Skin epidermis (tissue), 12 donors: Measurements from ENCODE around the gene MGAT3.

Experiments used
- H3K27ac ChIP-seq, 21 experiments: fragments of 200-600 bp; sonication (generic) in 11 of 21; one replicate each; pipeline ENCODE4 v1.5.0; 2020; ENCODE audit warnings: mild to moderate bottlenecking in 3 of 21, inconsistent platforms in 2 of 21, moderate library complexity in 2 of 21
- H3K4me3 ChIP-seq, 7 experiments: fragments of 200-600 bp; sonication (generic) in 2 of 7; one replicate each; pipeline ENCODE4 v1.5.0; 2020; ENCODE audit warnings: inconsistent platforms in 2 of 7, mild to moderate bottlenecking in 2 of 7, moderate library complexity in 1 of 7

The MGAT3 gene

GRCh38 chr22:39445678-39446077 lies 11.1 kb upstream of the MGAT3 start:
- Histone ChIP-seq H3K27ac (peak overlapping the region in 2 of 21 experiments; percentile 14 to 38), H3K4me3 (no peak overlapping the region)

- H3K27ac ChIP-seq: peak overlapping the region in 7 of 21 experiments; percentile 16 to 61 (median 30)
- no peak overlapping the region for H3K4me3 ChIP-seq
Measured at GRCh38 chr22:39446239-39446721, 10.5 kb upstream of the MGAT3 start.

- Histone ChIP-seq H3K27ac (peak overlapping the region in 11 of 21 experiments; percentile 7 to 70 (median 42)), H3K4me3 (no peak overlapping the region)
Measured at GRCh38 chr22:39448205-39449054, 8.4 kb upstream of the MGAT3 start.

- H3K27ac ChIP-seq: peak overlapping the region in 1 of 21 experiments; percentile 15
- no peak overlapping the region for H3K4me3 ChIP-seq
Measured at GRCh38 chr22:39449708-39450107, 7.1 kb upstream of the MGAT3 start.

GRCh38 chr22:39450258-39450955 lies 6.4 kb upstream of the MGAT3 start:
- Histone ChIP-seq H3K27ac (no peak overlapping the region), H3K4me3 (no peak overlapping the region)

GRCh38 chr22:39452740-39453040 lies 4.1 kb upstream of the MGAT3 start:
- H3K4me3 ChIP-seq: no peak overlapping the region
- peak overlapping the region in 1 of 21 experiments; percentile 22 for H3K27ac ChIP-seq

GRCh38 chr22:39453765-39454378 lies 2.9 kb upstream of the MGAT3 start:
- peak overlapping the region in 3 of 21 experiments; percentile 25 to 59 (median 50) for H3K27ac ChIP-seq
- no peak overlapping the region for H3K4me3 ChIP-seq

- Histone ChIP-seq H3K27ac (peak overlapping the region in 3 of 21 experiments; percentile 46 to 59 (median 50)), H3K4me3 (no peak overlapping the region)
Measured at GRCh38 chr22:39454385-39454871, 2.4 kb upstream of the MGAT3 start.

GRCh38 chr22:39457198-39457555 lies 365 bp downstream of the MGAT3 start:
- Histone ChIP-seq H3K4me3 (peak overlapping the region; percentile 27 to 49 (median 33)), H3K27ac (peak overlapping the region in 12 of 21 experiments; percentile 16 to 79 (median 64))

- Histone ChIP-seq H3K4me3 (peak overlapping the region; percentile 27 to 49 (median 33)), H3K27ac (peak overlapping the region in 17 of 21 experiments; percentile 4 to 79 (median 61))
Measured at GRCh38 chr22:39457556-39458443, 988 bp downstream of the MGAT3 start.

GRCh38 chr22:39458444-39459083 lies 1.8 kb downstream of the MGAT3 start:
- H3K4me3 ChIP-seq: peak overlapping the region in 6 of 7 experiments; percentile 27 to 49 (median 34)
- H3K27ac ChIP-seq: peak overlapping the region in 11 of 21 experiments; percentile 10 to 79 (median 70)

- no peak overlapping the region for H3K4me3 ChIP-seq
- no peak overlapping the region for H3K27ac ChIP-seq
Measured at GRCh38 chr22:39459681-39460080, 2.9 kb downstream of the MGAT3 start.

- H3K27ac ChIP-seq: peak overlapping the region in 17 of 21 experiments; percentile 13 to 76 (median 37)
- no peak overlapping the region for H3K4me3 ChIP-seq
Measured at GRCh38 chr22:39462443-39463221, 5.8 kb downstream of the MGAT3 start.

GRCh38 chr22:39463277-39463676 lies 6.5 kb downstream of the MGAT3 start:
- Histone ChIP-seq H3K4me3 (no peak overlapping the region), H3K27ac (peak overlapping the region in 15 of 21 experiments; percentile 13 to 76 (median 44))

GRCh38 chr22:39463931-39464390 lies 7.1 kb downstream of the MGAT3 start:
- H3K27ac ChIP-seq: peak overlapping the region in 8 of 21 experiments; percentile 13 to 63 (median 32)
- H3K4me3 ChIP-seq: no peak overlapping the region

- Histone ChIP-seq H3K27ac (peak overlapping the region in 9 of 21 experiments; percentile 2 to 52 (median 22)), H3K4me3 (no peak overlapping the region)
Measured at GRCh38 chr22:39466228-39467006, 9.6 kb downstream of the MGAT3 start.

- Histone ChIP-seq H3K27ac (peak overlapping the region in 2 of 21 experiments; percentile 42 to 52), H3K4me3 (no peak overlapping the region)
Measured at GRCh38 chr22:39467390-39467895, 10.6 kb downstream of the MGAT3 start.
